A673 (cell line): ENCODE results near the gene ASIC2.
A peak's percentile ranks its signal among the peaks of the same experiment; 100 is the strongest.

ENCODE experiments used
- CTCF ChIP-seq: fragments of 300-800, 200-600 bp; sonication (generic); conservative IDR thresholded peaks from 2 replicates; pipeline ENCODE4 v1.5.1; 2017; ENCODE audit warnings: low read depth, mild to moderate bottlenecking, antibody characterized with exemption, low read length, moderate library complexity, mixed read lengths
- EZH2 ChIP-seq: fragments of 200-600 bp; sonication (generic); IDR thresholded peaks from 2 replicates; pipeline ENCODE4 v1.6.1; 2017; ENCODE audit warnings: borderline replicate concordance, low read depth, mild to moderate bottlenecking, mixed read lengths, antibody characterized with exemption, low read length; ENCODE audit not compliant: poor library complexity, severe bottlenecking

- TF ChIP-seq CTCF = peak; percentile 81
- TF ChIP-seq EZH2 = no peak
Measured at GRCh38 chr17:32998111-32998886, 294.8 kb downstream of the ASIC2 start.
